Activated naive CD8-positive, alpha-beta T cell treated with anti-CD3 and anti-CD28 coated beads, Interleukin-2, amount 10 ng/mL, durations not matched to agents 7 days and 5 days (primary cell): ENCODE measurements around the gene E2F3. TPM values are rescaled to one million over a fixed set of nuclear protein-coding genes. Genes with fewer than 3 reads are reported as not detected.
A peak's percentile ranks its signal among the peaks of the same experiment; 100 is the strongest.

Experiments used
- ATAC-seq: fragments of 150-1000 bp; cut with Tn5 transposase; one replicate; pipeline ENCODE4 v1.10.0; 2021; ENCODE audit warnings: low read depth, moderate library complexity
- POLR2A ChIA-PET: fragments of 350-600 bp; sonication (Branson Sonifier 250); formaldehyde crosslinking; loops from one replicate; lab custom pipeline; 2021; ENCODE audit warnings: antibody characterized with exemption; lab: Charles Lee
- DNase-seq: peaks from one replicate; pipeline ENCODE4 v3.0.0; 2021
- H3K27ac Mint-ChIP-seq: one replicate; pipeline ENCODE4 v1.8.0; 2022; ENCODE audit warnings: mild to moderate bottlenecking, mixed read lengths
- H3K27me3 Mint-ChIP-seq: one replicate; pipeline ENCODE4 v1.8.0; 2022; ENCODE audit warnings: mild to moderate bottlenecking, moderate library complexity, mixed read lengths
- H3K36me3 Mint-ChIP-seq: one replicate; pipeline ENCODE4 v1.8.0; 2021; ENCODE audit warnings: mild to moderate bottlenecking, mixed read lengths
- H3K4me1 Mint-ChIP-seq: one replicate; pipeline ENCODE4 v1.8.0; 2021; ENCODE audit warnings: mixed read lengths
- H3K4me3 Mint-ChIP-seq: one replicate; pipeline ENCODE4 v1.8.0; 2022; ENCODE audit warnings: mild to moderate bottlenecking, moderate library complexity, mixed read lengths
- H3K9me3 Mint-ChIP-seq: one replicate; pipeline ENCODE4 v1.8.0; 2021; ENCODE audit warnings: mixed read lengths
- total RNA-seq, 2 experiments: library from RNA; stranded (reverse); gene quantifications; one replicate each; pipeline ENCODE4 v1.2.3, GENCODE V29; 2021

Gene E2F3
- total RNA-seq, 2 experiments from 2014 or later: 26.8 to 28.0 TPM

DNA sequence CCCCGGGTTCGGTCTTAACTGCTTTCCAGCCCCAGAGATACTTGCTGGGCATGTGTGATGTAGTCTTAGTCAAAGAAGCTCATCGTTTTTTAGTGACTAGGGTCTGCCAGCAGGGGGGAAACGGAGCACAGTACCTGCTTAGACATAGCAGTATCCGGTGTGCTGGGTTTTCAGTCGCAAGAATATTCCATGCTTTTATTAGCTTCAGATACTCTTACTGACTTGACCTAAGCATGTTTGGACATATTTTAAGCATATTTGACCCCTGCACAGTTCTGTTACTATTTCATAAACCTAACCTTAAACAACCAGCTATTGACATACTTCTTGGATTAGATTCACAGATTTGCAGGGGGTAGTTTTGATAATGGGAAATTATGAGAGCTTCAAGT lies 3.0 kb downstream of the E2F3 start:
- POLR2A ChIA-PET: interaction anchor here (0.6 to 7.4 kb wide), 10 partner anchors 10 to 130 kb away, joined by 3 to 220 read pairs (median 4); partner anchors contain the start of gene CDKAL1
- DNase-seq: peak; percentile 44
- peaks cover 19% of the 10 kb centered on the region for H3K36me3 Mint-ChIP-seq

DNA sequence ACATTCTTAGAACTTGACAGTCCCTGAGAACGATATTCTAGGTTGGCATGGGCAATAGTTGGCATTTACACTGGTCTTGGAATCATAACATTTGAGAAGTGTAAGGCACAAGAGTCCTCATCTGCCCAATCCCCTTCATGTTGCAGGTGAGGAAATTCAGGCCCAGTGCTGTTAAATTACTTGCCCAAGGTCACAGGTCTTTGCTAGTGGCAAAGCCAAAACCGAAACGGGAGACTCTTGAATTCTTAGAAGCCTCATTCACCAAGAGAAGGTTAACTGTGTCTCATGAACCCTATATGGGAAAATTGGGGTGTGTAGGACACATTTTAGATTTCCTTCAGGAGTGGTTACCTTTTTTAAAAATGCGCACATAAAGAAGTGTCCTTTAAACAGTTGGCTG lies 7.2 kb downstream of the E2F3 start:
- Mint-ChIP-seq H3K4me1 (peaks cover 59% of the 10 kb centered on the region), H3K36me3 (peaks cover 38% of the 10 kb centered on the region), H3K27ac (peak overlapping the region; percentile 69), H3K27me3 (no peaks in the 10 kb centered on the region), H3K9me3 (no peaks in the 10 kb centered on the region), H3K4me3 (peak overlapping the region; percentile 16)
- POLR2A ChIA-PET: interaction anchor here (0.6 kb wide), 1 partner anchor 43 kb away, joined by 3 read pairs; no protein-coding TSS in a partner anchor
- ATAC-seq (no peak), DNase-seq (no peak)

More for the DNA sequence above, 3.0 kb downstream of the E2F3 start:
- peaks cover 48% of the 10 kb centered on the region for H3K4me1 Mint-ChIP-seq
- ATAC-seq: no peak
- H3K4me3 Mint-ChIP-seq: peak overlapping the region; percentile 93
- peak overlapping the region; percentile 96 for H3K27ac Mint-ChIP-seq
- no peaks in the 10 kb centered on the region for H3K9me3 Mint-ChIP-seq
- H3K27me3 Mint-ChIP-seq: no peaks in the 10 kb centered on the region

DNA sequence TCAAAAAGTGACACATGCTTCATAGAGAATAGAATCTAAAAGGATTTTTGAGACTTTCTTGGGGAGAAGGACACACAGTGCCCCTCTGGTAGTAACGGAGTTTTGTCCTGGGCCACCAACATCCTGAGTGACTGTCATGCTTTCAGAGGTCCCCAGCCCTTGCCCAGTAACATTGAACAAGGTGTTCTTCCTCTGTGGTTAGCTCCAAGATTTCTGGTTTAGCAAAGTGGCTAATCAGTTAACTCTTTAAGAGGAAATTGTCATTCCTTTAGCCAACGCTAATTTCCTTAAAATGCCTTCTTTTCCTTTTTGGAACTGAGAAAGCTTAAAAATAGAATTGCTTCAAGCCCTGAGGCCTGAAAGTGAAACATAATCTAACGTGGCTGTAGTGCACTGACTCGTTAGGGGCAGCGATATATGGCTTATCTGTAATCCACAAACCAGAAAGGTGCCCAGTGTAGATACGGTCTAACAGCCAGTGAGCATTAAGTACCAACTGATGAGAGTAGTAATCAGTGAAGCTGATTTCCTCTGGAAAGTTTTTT lies 7.8 kb downstream of the E2F3 start:
- Mint-ChIP-seq H3K9me3 (no peaks in the 10 kb centered on the region), H3K36me3 (peaks cover 39% of the 10 kb centered on the region), H3K27me3 (no peaks in the 10 kb centered on the region), H3K4me1 (peaks cover 56% of the 10 kb centered on the region), H3K4me3 (peak overlapping the region; percentile 61), H3K27ac (peak overlapping the region; percentile 69)
- no peak for DNase-seq
- ATAC-seq: peak; percentile 66
- POLR2A ChIA-PET: interaction anchor here (0.6 kb wide), 2 partner anchors 44 to 123 kb away, joined by 3 read pairs; no protein-coding TSS in a partner anchor

DNA sequence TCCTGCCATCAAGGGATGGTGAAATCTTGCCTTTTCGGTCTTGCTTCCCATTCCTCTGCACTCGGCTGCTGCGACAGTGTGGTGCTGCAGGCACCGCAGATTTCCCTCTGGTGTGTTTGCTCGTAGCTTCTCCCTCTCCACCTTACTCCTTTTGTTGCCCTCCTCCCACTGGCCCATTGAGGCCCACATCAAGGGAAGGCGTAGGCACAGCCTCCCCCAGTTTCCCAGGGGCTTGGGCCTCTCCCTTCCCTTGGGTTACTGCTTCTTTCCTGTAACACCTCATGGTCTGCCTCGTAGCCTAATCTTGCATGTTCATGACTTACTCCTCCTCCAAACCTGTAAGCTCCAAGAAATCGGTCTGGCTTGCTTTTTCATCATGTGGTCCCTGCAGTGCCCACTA lies 9.9 kb downstream of the E2F3 start:
- Mint-ChIP-seq H3K27me3 (no peaks in the 10 kb centered on the region), H3K4me1 (peaks cover 64% of the 10 kb centered on the region), H3K27ac (peak overlapping the region; percentile 62), H3K36me3 (peaks cover 34% of the 10 kb centered on the region), H3K4me3 (no peak overlapping the region), H3K9me3 (no peaks in the 10 kb centered on the region)
- ATAC-seq (no peak), DNase-seq (no peak)
- POLR2A ChIA-PET: no interaction called here

DNA sequence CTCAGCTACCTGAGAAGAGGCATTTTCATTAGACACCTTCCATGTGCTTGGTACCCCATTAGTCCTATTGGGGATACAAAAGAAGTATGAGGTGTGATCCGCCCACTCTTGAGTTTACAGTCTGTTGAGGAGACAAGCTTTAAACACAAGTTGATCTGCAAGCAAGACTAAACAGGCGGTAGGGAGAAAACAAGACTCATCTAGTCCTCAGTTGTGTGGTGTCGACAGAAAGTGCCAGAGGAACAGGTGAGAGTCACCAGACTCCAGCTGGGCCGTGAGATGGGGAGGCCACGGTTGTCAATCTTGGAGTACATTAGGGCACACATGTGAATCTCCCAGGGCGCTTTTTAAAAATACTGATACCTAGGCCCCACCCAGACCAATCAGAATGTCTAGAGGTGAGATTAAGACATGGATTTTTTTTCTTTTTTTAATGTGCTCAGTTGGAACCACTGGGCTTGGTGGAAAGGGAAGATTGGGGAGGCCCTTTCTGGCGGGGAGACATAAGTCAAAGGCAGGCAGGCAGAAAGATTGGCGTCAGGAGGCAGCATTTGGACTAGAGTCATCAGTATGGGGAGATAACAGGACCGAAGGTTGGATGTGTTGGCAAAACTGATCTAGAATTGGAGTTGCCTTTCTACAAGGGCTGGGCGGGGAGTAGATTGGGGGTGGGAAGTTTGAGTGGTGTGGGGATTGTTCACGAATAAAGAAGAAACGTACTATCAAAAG lies 10.4 kb downstream of the E2F3 start:
- no peak overlapping the region for H3K4me3 Mint-ChIP-seq
- H3K36me3 Mint-ChIP-seq: peaks cover 31% of the 10 kb centered on the region
- POLR2A ChIA-PET: no interaction called here
- no peaks in the 10 kb centered on the region for H3K9me3 Mint-ChIP-seq
- DNase-seq (no peak), ATAC-seq (no peak)
- peaks cover 66% of the 10 kb centered on the region for H3K4me1 Mint-ChIP-seq
- no peaks in the 10 kb centered on the region for H3K27me3 Mint-ChIP-seq
- H3K27ac Mint-ChIP-seq: peak overlapping the region; percentile 62

DNA sequence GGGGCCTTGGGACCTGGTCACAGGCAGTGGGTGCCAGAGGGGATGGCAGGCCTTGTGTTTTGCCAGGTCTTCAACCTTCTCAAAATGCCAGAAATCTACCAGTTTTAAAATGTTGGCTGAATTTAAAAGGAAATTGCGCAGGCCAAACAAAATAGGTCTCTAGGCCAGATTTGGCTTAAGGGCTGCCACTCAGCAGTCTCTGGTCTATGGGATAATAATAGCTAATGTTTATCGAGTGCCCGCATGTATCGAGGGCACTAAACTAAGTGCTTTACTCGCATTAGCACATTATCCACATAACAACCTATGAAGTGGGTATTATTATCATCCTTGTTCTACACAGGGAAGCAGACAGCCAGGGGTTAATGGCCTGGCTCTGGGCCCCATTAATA lies 11.0 kb downstream of the E2F3 start:
- peaks cover 62% of the 10 kb centered on the region for H3K4me1 Mint-ChIP-seq
- H3K27ac Mint-ChIP-seq: no peak overlapping the region
- no peaks in the 10 kb centered on the region for H3K9me3 Mint-ChIP-seq
- H3K36me3 Mint-ChIP-seq: peaks cover 27% of the 10 kb centered on the region
- no peak overlapping the region for H3K4me3 Mint-ChIP-seq
- ATAC-seq (no peak), DNase-seq (no peak)
- POLR2A ChIA-PET: interaction anchor here (0.6 kb wide), 1 partner anchor 93 kb away, joined by 3 read pairs; no protein-coding TSS in a partner anchor
- H3K27me3 Mint-ChIP-seq: no peaks in the 10 kb centered on the region

DNA sequence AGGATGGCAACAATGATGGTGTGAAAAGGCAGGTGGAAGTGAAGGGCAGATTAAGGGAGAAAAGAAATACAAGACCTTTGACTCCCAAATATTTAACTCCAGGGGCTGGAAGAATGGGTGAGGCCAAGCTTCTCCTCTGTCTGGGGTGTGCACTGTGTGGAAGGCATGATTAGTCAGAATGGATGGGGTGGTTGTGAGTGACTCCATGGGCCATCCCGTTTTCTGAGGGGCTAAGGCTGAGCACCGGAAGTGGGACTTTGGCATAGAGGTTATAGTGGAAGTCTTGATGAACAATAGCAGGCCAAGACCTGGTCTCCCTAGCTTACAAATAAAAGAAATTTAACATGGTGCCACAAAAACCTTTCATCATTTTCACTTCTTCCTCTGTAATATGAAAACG lies 12.1 kb downstream of the E2F3 start:
- POLR2A ChIA-PET: interaction anchor here (0.6 to 1.9 kb wide), 2 partner anchors 10 kb away, joined by 3 to 6 read pairs; no protein-coding TSS in a partner anchor
- DNase-seq (no peak), ATAC-seq (no peak)
- Mint-ChIP-seq H3K27me3 (no peaks in the 10 kb centered on the region), H3K4me3 (no peak overlapping the region), H3K27ac (no peak overlapping the region), H3K9me3 (no peaks in the 10 kb centered on the region), H3K36me3 (peaks cover 22% of the 10 kb centered on the region), H3K4me1 (peaks cover 66% of the 10 kb centered on the region)

DNA sequence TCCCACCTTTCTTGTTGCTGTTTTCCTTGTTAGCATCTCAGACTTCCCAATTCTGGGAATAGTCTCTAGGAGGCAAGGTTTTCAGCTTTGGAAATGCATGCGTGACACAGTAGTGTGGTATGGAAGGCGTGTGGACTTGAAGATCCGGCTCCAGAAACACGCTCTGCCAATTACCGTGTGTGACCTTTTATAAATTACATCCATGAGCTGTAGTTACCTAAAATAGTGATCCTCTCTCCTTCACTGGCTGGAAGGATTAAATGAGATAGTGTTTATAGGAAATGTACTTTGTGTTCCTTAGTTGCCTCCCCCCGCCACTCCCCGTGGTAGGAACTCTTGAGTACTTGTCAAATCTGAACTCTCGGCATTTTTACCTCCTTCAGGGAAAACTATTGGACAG lies 13.0 kb downstream of the E2F3 start:
- Mint-ChIP-seq H3K4me1 (peaks cover 60% of the 10 kb centered on the region), H3K27me3 (no peaks in the 10 kb centered on the region), H3K36me3 (peaks cover 22% of the 10 kb centered on the region), H3K4me3 (no peak overlapping the region), H3K9me3 (no peaks in the 10 kb centered on the region), H3K27ac (no peak overlapping the region)
- ATAC-seq: no peak
- no peak for DNase-seq
- POLR2A ChIA-PET: interaction anchor here (1.9 kb wide), 1 partner anchor 11 kb away, joined by 6 read pairs; no protein-coding TSS in a partner anchor

DNA sequence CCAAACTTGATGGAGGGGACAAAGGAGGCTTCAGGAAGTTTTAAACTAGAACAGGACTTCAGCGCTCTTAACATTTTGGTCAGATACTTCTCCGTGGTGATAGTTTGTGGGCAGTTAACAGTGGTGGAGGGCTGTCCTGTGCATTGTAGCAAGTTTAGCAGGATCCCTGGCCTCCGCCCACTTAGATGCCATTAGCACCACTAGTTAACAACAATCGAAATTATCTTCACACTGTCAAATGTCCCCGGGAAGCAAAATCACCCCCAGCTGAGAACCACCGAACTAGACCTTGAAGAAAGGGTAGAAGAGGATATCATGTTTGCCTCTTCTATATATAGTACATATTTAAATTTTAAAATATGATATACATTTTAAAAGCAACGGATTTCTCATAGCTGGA lies 13.6 kb downstream of the E2F3 start:
- Mint-ChIP-seq H3K27ac (no peak overlapping the region), H3K4me3 (no peak overlapping the region), H3K27me3 (no peaks in the 10 kb centered on the region), H3K9me3 (no peaks in the 10 kb centered on the region), H3K4me1 (peaks cover 56% of the 10 kb centered on the region), H3K36me3 (peaks cover 26% of the 10 kb centered on the region)
- no peak for DNase-seq
- ATAC-seq: no peak
- POLR2A ChIA-PET: interaction anchor here (1.9 kb wide), 1 partner anchor 12 kb away, joined by 6 read pairs; no protein-coding TSS in a partner anchor

DNA sequence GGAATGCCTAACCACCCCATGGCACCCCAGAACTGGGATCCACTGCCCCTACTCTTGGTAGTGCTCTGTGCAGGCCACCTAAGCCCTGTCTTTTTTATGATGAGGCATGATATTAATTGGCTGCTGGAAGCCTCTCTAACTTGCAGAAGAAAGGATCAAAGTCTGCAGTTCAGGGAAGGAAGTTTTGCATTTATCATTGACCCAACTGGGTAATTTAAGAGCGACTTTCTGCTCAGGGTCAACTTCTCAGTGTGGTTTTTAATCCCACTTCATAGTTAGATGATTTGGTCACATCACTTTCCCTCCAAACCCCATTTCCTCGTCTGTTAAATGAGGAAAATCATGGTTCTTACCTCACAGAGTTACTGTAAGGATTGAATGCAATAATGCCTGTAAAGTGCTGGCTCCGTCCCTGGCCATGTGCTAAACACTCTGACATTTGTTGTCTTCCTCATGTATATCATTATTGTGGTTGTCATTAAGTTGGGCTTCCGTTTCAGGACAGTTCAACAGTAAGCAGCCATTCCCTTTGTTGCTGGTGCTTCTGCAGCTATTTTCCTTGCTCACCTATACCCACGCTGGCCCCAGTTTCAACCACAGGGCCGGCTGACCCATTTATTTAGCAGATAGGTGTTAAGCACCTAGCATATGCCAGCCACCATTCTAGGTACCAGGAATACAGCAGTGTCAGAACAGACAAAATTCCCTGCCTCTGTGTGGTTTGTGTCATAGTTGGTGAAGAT lies 14.2 kb downstream of the E2F3 start:
- DNase-seq (no peak), ATAC-seq (no peak)
- POLR2A ChIA-PET: interaction anchor here (1.9 kb wide), 1 partner anchor 12 kb away, joined by 6 read pairs; no protein-coding TSS in a partner anchor
- peak overlapping the region; percentile 21 for H3K4me3 Mint-ChIP-seq
- no peaks in the 10 kb centered on the region for H3K9me3 Mint-ChIP-seq
- H3K27me3 Mint-ChIP-seq: no peaks in the 10 kb centered on the region
- H3K4me1 Mint-ChIP-seq: peaks cover 56% of the 10 kb centered on the region
- H3K36me3 Mint-ChIP-seq: peaks cover 28% of the 10 kb centered on the region
- peak overlapping the region; percentile 0 for H3K27ac Mint-ChIP-seq

DNA sequence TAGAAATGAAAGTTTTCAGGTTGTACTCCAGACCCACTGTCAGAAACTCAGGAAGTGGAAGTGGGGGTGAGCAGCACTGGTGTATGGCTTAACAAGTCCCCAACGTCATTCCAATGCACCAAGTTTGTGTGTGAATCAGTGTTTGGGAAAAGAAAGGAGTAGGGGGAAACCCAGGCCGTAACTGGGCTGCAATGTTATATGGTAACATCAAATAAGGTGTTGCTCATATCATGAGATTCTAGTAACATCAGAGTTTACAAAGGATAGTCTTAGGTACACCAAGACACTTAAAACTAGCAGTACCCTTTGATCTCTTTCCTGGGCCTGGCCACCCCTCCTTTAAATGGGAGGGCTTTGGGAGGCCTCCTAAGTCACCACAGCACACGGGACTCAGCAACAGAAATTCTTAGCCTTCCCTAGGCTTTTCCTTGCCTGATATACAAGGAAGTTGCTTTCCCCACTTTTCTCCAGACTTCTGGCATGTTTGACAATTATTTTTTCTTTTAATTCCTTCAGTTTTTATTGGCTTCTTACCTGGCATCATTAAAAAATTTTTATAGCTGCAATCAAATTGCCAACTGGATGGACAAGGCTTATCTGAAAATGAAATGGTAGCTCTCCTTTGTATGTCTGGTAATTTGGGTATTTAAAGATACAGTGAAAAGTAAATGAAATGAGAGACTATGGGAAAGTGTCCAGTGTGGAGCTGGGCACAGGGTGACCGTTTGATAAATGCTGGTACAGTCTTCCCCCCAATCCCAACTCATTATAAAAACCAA lies 15.1 kb downstream of the E2F3 start:
- H3K9me3 Mint-ChIP-seq: no peaks in the 10 kb centered on the region
- DNase-seq: no peak
- peak overlapping the region; percentile 41 for H3K27ac Mint-ChIP-seq
- peaks cover 32% of the 10 kb centered on the region for H3K36me3 Mint-ChIP-seq
- peaks cover 50% of the 10 kb centered on the region for H3K4me1 Mint-ChIP-seq
- peak; percentile 18 for ATAC-seq
- POLR2A ChIA-PET: no interaction called here
- no peaks in the 10 kb centered on the region for H3K27me3 Mint-ChIP-seq
- H3K4me3 Mint-ChIP-seq: peak overlapping the region; percentile 21

DNA sequence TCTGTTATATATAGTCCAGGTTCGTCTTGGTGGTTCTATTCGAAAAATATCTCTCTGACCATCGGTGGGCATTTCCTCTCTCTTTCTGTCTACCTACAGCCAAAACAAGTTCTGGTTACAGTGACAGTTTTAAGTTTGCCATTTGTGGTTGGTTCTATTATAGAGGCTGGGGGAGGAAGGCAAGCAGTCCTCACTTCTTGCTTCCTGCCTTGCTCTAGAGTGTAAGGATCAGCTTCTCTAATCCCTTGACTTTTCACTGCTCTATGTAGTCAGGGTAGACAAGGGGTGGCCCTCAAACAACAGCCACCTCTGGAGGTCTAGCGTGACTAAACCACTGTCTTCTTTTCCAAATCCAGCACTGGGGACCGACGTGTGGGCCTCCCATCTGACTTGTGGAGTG lies 16.1 kb downstream of the E2F3 start:
- no peaks in the 10 kb centered on the region for H3K27me3 Mint-ChIP-seq
- no peak for ATAC-seq
- DNase-seq: no peak
- POLR2A ChIA-PET: no interaction called here
- peak overlapping the region; percentile 54 for H3K4me3 Mint-ChIP-seq
- H3K36me3 Mint-ChIP-seq: peaks cover 35% of the 10 kb centered on the region
- H3K4me1 Mint-ChIP-seq: peaks cover 50% of the 10 kb centered on the region
- peaks cover 2% of the 10 kb centered on the region for H3K9me3 Mint-ChIP-seq
- peak overlapping the region; percentile 63 for H3K27ac Mint-ChIP-seq
